Measurements from ENCODE around the gene TMEM39B. TPM values are rescaled to one million over a fixed set of nuclear protein-coding genes. Genes with fewer than 3 reads are reported as not detected.
"Not testable (repeated sequence)": the region's sequence is repeated elsewhere in the genome, so short reads cannot be mapped to it uniquely, and the experiment has no call there.

The TMEM39B gene
- total RNA-seq, 1 experiment from 2014 or later, result 10.3 TPM

DNA sequence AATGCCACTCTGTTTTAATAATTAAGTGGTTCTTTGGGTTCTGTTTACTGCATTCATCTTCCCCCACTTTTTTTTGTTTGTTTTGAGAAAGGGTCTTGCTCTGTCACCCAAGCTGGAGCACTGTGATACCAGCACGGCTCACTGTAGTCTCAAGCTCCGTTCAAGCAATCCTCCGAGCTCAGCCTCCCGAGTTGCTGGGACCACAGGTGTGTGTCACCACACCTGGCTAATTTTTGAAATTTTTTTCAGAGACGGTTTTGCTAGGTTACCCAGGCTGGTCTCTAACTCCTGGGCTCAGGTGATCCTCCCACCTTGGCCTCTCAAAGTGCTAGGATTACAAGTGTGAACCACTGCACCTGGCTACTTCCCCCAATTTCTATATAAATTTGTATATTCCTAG lies 64.4 kb downstream of the TMEM39B start:
- H3K36me3 ChIP-seq (ENCODE audit: insufficient read depth, low read length), result 0 out of 2 replicates have a peak, but pooled peaks cover 3% of the 10 kb centered on the region
- no peak overlapping the region for H2AFZ ChIP-seq (ENCODE audit: low read length)
- peaks cover 13% of the 10 kb centered on the region for H3K4me1 ChIP-seq (ENCODE audit: low read length)
- H3K4me2 ChIP-seq (ENCODE audit: low read depth, low read length, poor library complexity, severe bottlenecking), result no peak overlapping the region
- no peak for DNase-seq
- no peaks in the 10 kb centered on the region for H3K9me3 ChIP-seq (ENCODE audit: low read length)
- 0 out of 2 replicates have a peak, but pooled peaks cover 12% of the 10 kb centered on the region for H4K20me1 ChIP-seq (ENCODE audit: insufficient read depth, low read depth, low read length)
- no peak overlapping the region for H3K9ac ChIP-seq (ENCODE audit: low read length)
- peaks cover 92% of the 10 kb centered on the region for H3K79me2 ChIP-seq (ENCODE audit: low read length)
- H3K27ac ChIP-seq (ENCODE audit: low read length), result no peak overlapping the region
- no peaks in the 10 kb centered on the region for H3K27me3 ChIP-seq (ENCODE audit: low read length)
- no peak overlapping the region for H3K4me3 ChIP-seq (ENCODE audit: low read length)
- no peaks in the 10 kb centered on the region for H3K9me2 ChIP-seq (replicated peaks; ENCODE audit: insufficient read depth, low read length)

DNA sequence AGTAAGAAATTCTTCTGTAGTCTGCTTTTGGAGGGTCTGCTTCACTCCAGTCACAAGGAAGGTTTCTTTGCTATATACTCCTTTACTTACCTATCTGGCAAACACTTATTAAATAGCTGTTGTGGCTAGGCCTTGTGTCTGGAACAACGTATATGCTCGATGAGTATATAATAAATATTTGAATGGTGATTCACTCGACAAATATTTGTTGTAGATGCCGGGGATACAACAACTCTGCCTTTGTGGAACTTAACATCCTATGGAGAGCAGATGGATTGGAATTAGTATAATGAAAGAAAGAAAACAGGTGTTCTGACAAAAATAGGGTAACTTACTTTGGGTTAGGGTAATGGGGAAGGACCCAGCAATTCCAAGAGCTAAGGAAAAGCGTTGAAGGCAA lies 66.2 kb downstream of the TMEM39B start:
- H3K9me3 ChIP-seq (ENCODE audit: low read length), result no peaks in the 10 kb centered on the region
- no peak overlapping the region for H3K4me2 ChIP-seq (ENCODE audit: low read depth, low read length, poor library complexity, severe bottlenecking)

DNA sequence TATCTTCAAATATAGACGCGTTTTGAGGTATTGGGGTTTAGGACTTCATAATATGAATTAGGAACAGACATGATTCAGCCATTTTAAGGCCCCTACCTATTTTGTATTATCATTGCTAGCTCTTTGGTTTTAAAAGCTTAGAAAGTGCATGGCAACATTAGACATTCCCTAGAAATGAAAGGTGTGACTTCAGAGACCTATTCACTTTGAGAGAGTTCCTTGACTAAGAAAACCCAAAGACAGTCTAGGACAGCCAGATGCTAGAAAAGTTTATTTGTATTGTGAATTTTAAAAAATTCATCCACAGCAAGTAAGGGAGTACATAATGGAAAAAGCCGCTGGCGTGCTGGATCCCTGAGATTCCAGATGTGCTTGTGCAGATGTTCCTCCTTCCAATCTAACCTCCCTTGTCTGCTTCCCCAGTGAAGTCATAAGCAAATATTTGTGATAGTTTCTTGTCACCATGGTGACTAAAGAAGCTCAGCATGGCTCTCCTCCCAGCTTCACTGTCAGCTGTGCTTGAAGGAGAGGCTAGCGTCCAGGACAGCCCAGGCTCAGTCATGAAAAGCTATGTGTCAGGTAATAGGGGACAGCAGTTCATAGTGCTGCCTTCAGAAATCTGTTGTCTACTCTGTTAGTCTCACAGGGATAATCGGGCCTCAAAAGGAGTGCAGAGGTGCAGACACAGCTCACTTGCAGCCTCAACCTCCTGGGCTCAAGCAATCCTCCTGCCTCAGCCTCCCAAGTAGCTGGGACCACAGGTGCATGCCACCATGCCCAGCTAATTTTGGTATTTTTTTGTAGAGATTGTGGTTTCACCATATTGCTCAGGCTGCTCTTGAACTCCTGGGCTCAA lies 69.9 kb downstream of the TMEM39B start:
- H3K27ac ChIP-seq (ENCODE audit: low read length), result no peak overlapping the region
- H4K20me1 ChIP-seq (ENCODE audit: insufficient read depth, low read depth, low read length), result 0 out of 2 replicates have a peak, but pooled peaks cover 12% of the 10 kb centered on the region
- no peak overlapping the region for H3K4me2 ChIP-seq (ENCODE audit: low read depth, low read length, poor library complexity, severe bottlenecking)
- peaks cover 13% of the 10 kb centered on the region for H3K4me1 ChIP-seq (ENCODE audit: low read length)
- no peak overlapping the region for H3K4me3 ChIP-seq (ENCODE audit: low read length)
- peak; percentile 59 for DNase-seq
- H2AFZ ChIP-seq (ENCODE audit: low read length), result no peak overlapping the region
- no peaks in the 10 kb centered on the region for H3K9me3 ChIP-seq (ENCODE audit: low read length)
- H3K27me3 ChIP-seq (ENCODE audit: low read length), result no peaks in the 10 kb centered on the region
- H3K79me2 ChIP-seq (ENCODE audit: low read length), result peaks cover 93% of the 10 kb centered on the region
- no peak overlapping the region for H3K9ac ChIP-seq (ENCODE audit: low read length)
- peaks cover 16% of the 10 kb centered on the region for H3K36me3 ChIP-seq (ENCODE audit: insufficient read depth, low read length)
- no peaks in the 10 kb centered on the region for H3K9me2 ChIP-seq (replicated peaks; ENCODE audit: insufficient read depth, low read length)

More for the DNA sequence above, 66.2 kb downstream of the TMEM39B start:
- no peak for DNase-seq
- H3K27ac ChIP-seq (ENCODE audit: low read length), result no peak overlapping the region
- H3K4me3 ChIP-seq (ENCODE audit: low read length), result no peak overlapping the region
- 0 out of 2 replicates have a peak, but pooled peaks cover 12% of the 10 kb centered on the region for H4K20me1 ChIP-seq (ENCODE audit: insufficient read depth, low read depth, low read length)
- no peaks in the 10 kb centered on the region for H3K9me2 ChIP-seq (replicated peaks; ENCODE audit: insufficient read depth, low read length)
- H2AFZ ChIP-seq (ENCODE audit: low read length), result no peak overlapping the region
- no peak overlapping the region for H3K9ac ChIP-seq (ENCODE audit: low read length)
- H3K4me1 ChIP-seq (ENCODE audit: low read length), result peaks cover 13% of the 10 kb centered on the region
- H3K36me3 ChIP-seq (ENCODE audit: insufficient read depth, low read length), result 0 out of 2 replicates have a peak, but pooled peaks cover 3% of the 10 kb centered on the region
- H3K79me2 ChIP-seq (ENCODE audit: low read length), result peaks cover 93% of the 10 kb centered on the region
- no peaks in the 10 kb centered on the region for H3K27me3 ChIP-seq (ENCODE audit: low read length)

DNA sequence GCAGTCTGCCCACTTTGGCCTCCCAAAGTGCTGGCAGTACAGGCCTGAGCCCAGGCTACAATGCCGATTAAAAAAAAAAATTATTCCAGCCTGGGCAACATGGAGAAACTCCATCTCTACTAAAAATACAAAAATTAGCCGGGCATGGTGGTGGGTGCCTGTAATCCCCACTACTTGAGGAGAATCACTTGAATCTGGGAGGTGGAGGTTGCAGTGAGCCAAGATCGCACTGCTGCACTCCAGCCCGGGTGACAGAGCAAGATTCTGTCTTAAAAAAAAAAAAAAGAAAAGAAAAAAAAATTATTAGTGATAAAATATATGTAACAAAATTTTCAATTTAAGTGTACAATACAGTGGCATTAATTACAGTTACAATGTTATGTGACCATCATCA lies 70.6 kb downstream of the TMEM39B start:
- H3K27ac ChIP-seq (ENCODE audit: low read length); H3K9me2 ChIP-seq (replicated peaks; ENCODE audit: insufficient read depth, low read length); H3K4me2 ChIP-seq (ENCODE audit: low read depth, low read length, poor library complexity, severe bottlenecking); DNase-seq; H3K9me3 ChIP-seq (ENCODE audit: low read length); H3K4me3 ChIP-seq (ENCODE audit: low read length); H3K9ac ChIP-seq (ENCODE audit: low read length); H3K27me3 ChIP-seq (ENCODE audit: low read length); H2AFZ ChIP-seq (ENCODE audit: low read length): not testable (repeated sequence)
- Histone ChIP-seq H3K79me2 (ENCODE audit: low read length) (peaks cover 95% of the 10 kb centered on the region), H3K36me3 (ENCODE audit: insufficient read depth, low read length) (peaks cover 22% of the 10 kb centered on the region), H4K20me1 (ENCODE audit: insufficient read depth, low read depth, low read length) (0 out of 2 replicates have a peak, but pooled peaks cover 12% of the 10 kb centered on the region), H3K4me1 (ENCODE audit: low read length) (peaks cover 13% of the 10 kb centered on the region)

DNA sequence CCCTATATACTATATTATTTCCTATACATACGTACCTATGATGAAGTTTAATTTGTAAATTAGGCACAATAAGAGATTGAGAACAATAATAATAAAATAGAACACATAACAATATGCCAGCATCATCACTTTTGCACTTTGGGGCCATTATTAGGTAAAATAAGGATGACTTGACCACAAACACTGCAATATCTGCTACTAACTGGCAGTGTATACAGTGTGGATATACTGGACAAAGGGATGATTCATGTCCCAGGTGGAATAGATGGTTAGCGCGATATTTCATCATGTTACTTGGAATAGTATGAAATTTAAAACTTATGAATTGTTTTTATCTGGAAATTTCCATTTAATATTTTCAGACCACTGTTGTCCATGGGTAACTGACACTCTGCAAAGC lies 71.3 kb downstream of the TMEM39B start:
- H3K79me2 ChIP-seq (ENCODE audit: low read length), result peaks cover 95% of the 10 kb centered on the region
- no peaks in the 10 kb centered on the region for H3K27me3 ChIP-seq (ENCODE audit: low read length)
- peaks cover 4% of the 10 kb centered on the region for H3K9me3 ChIP-seq (ENCODE audit: low read length)
- no peak overlapping the region for H3K4me3 ChIP-seq (ENCODE audit: low read length)
- DNase-seq, result no peak
- peaks cover 10% of the 10 kb centered on the region for H3K4me1 ChIP-seq (ENCODE audit: low read length)
- H3K27ac ChIP-seq (ENCODE audit: low read length), result no peak overlapping the region
- H3K36me3 ChIP-seq (ENCODE audit: insufficient read depth, low read length), result peaks cover 28% of the 10 kb centered on the region
- 0 out of 2 replicates have a peak, but pooled peaks cover 5% of the 10 kb centered on the region for H4K20me1 ChIP-seq (ENCODE audit: insufficient read depth, low read depth, low read length)
- no peaks in the 10 kb centered on the region for H3K9me2 ChIP-seq (replicated peaks; ENCODE audit: insufficient read depth, low read length)
- no peak overlapping the region for H2AFZ ChIP-seq (ENCODE audit: low read length)
- no peak overlapping the region for H3K9ac ChIP-seq (ENCODE audit: low read length)
- H3K4me2 ChIP-seq (ENCODE audit: low read depth, low read length, poor library complexity, severe bottlenecking), result no peak overlapping the region

DNA sequence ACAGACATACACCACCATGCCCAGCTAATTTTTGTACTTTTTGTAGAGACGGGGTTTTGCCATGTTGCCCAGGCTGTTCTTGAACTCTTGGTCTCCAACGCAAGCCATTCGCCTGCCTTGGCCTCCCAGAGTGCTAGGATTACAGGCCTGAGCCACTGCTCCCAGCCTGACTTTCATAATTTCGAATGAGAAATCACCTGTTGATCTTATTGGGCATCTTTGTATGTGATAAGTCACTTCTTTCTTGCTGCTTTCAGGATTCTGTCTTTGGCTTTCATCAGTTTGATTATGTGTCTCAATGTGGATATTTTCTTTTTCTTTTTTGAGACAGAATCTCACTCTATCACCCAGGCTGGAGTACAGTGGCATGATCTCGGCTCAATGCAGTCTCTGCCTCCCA lies 75.1 kb downstream of the TMEM39B start:
- not testable (repeated sequence) for H4K20me1 ChIP-seq (ENCODE audit: insufficient read depth, low read depth, low read length); H3K4me3 ChIP-seq (ENCODE audit: low read length); H2AFZ ChIP-seq (ENCODE audit: low read length); H3K4me1 ChIP-seq (ENCODE audit: low read length); H3K9me2 ChIP-seq (replicated peaks; ENCODE audit: insufficient read depth, low read length); H3K27me3 ChIP-seq (ENCODE audit: low read length); H3K9ac ChIP-seq (ENCODE audit: low read length); H3K4me2 ChIP-seq (ENCODE audit: low read depth, low read length, poor library complexity, severe bottlenecking); DNase-seq; H3K9me3 ChIP-seq (ENCODE audit: low read length); H3K27ac ChIP-seq (ENCODE audit: low read length)
- Histone ChIP-seq H3K36me3 (ENCODE audit: insufficient read depth, low read length) (peaks cover 30% of the 10 kb centered on the region), H3K79me2 (ENCODE audit: low read length) (peaks cover 93% of the 10 kb centered on the region)

DNA sequence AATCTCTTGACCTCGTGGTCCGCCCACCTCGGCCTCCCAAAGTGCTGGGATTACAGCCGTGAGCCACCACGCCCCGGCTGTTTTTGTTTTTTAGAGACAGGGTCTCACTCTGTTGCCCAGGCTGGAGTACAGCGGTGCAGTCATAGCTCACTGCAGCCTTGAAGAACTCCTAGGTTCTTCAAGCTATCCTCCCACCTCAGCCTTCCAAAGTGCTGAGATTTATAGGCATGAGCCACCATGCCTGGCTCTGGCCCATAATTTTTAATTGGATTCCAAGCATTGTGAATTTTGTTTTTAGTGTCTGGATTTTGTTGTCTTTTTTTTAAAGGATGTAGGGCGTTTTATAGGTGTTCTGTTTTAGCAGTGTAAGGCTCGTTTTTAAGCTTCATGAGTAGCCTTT lies 78.1 kb downstream of the TMEM39B start:
- Histone ChIP-seq H3K27ac (ENCODE audit: low read length) (no peak overlapping the region), H3K9me2 (replicated peaks; ENCODE audit: insufficient read depth, low read length) (no peaks in the 10 kb centered on the region), H3K4me1 (ENCODE audit: low read length) (no peaks in the 10 kb centered on the region), H3K4me2 (ENCODE audit: low read depth, low read length, poor library complexity, severe bottlenecking) (no peak overlapping the region), H3K9me3 (ENCODE audit: low read length) (peaks cover 4% of the 10 kb centered on the region), H3K79me2 (ENCODE audit: low read length) (peaks cover 82% of the 10 kb centered on the region), H3K9ac (ENCODE audit: low read length) (no peak overlapping the region), H3K4me3 (ENCODE audit: low read length) (no peak overlapping the region), H2AFZ (ENCODE audit: low read length) (no peak overlapping the region), H3K36me3 (ENCODE audit: insufficient read depth, low read length) (peaks cover 27% of the 10 kb centered on the region), H3K27me3 (ENCODE audit: low read length) (no peaks in the 10 kb centered on the region), H4K20me1 (ENCODE audit: insufficient read depth, low read depth, low read length) (no peaks in the 10 kb centered on the region)
- no peak for DNase-seq

DNA sequence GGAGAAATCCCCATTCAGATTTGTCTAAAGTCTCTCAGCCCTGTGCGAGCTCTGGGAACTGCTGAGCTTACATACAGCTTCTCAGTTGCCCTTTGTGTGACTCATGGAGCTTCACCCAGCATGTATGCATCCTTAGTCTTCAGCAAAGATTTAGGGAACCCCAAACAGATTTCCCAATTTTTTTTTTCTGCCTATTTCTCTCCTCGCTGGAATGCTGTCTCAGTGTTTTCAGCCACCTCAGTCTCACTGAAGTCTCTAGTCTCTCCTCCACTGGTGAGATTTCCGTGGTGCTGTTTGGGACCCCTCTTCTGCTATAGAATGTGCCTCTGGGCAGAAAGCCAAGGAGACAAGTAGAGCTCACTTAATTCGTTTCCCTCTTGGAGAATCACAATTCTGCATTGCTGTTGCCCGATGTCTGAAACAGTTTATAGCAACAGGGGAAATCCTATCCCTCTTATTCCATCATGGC lies 78.6 kb downstream of the TMEM39B start:
- Histone ChIP-seq H3K79me2 (ENCODE audit: low read length) (peaks cover 77% of the 10 kb centered on the region), H3K4me3 (ENCODE audit: low read length) (no peak overlapping the region), H3K4me2 (ENCODE audit: low read depth, low read length, poor library complexity, severe bottlenecking) (no peak overlapping the region), H2AFZ (ENCODE audit: low read length) (no peak overlapping the region), H3K27me3 (ENCODE audit: low read length) (no peaks in the 10 kb centered on the region), H3K9me3 (ENCODE audit: low read length) (peaks cover 4% of the 10 kb centered on the region), H3K9me2 (replicated peaks; ENCODE audit: insufficient read depth, low read length) (no peaks in the 10 kb centered on the region), H4K20me1 (ENCODE audit: insufficient read depth, low read depth, low read length) (no peaks in the 10 kb centered on the region), H3K4me1 (ENCODE audit: low read length) (no peaks in the 10 kb centered on the region), H3K36me3 (ENCODE audit: insufficient read depth, low read length) (peaks cover 30% of the 10 kb centered on the region), H3K9ac (ENCODE audit: low read length) (no peak overlapping the region), H3K27ac (ENCODE audit: low read length) (no peak overlapping the region)
- no peak for DNase-seq
